ENCODE measurements around the gene ANKS6. TPM values are rescaled to one million over a fixed set of nuclear protein-coding genes. Genes with fewer than 3 reads are reported as not detected.

ANKS6 gene
- total and polyA plus RNA-seq, 7 donors = 2.5 to 6.2 (median 4.7) TPM

- ATAC-seq (no peak), DNase-seq (no peak)
- no peak overlapping the region for H3K4me3 ChIP-seq
- intact Hi-C loops (cut with DNase I) = no loop called here
- TF ChIP-seq CTCF (IDR thresholded peaks at IDR 0.05) = no peak
- H3K27ac ChIP-seq = no peak overlapping the region
- WGBS, 3 donors = 90 to 93% (median 92%) methylated on average over 9 of the region's 9 CpGs
- no peaks in the 10 kb centered on the region for H3K9me3 ChIP-seq
- H3K27me3 ChIP-seq (ENCODE audit: insufficient read depth in 3 of 3, low read length in 2 of 3) = no peaks in the 10 kb centered on the region
- peaks cover 0 to 26% of the 10 kb centered on the region in 2 donors for H3K36me3 ChIP-seq (ENCODE audit: insufficient read depth in 1 of 2, low read depth in 1 of 2)
- H3K4me1 ChIP-seq = no peaks in the 10 kb centered on the region
These were observed 63.6 kb downstream of the ANKS6 start for GRCh38 chr9:98732801-98733200.

DNA sequence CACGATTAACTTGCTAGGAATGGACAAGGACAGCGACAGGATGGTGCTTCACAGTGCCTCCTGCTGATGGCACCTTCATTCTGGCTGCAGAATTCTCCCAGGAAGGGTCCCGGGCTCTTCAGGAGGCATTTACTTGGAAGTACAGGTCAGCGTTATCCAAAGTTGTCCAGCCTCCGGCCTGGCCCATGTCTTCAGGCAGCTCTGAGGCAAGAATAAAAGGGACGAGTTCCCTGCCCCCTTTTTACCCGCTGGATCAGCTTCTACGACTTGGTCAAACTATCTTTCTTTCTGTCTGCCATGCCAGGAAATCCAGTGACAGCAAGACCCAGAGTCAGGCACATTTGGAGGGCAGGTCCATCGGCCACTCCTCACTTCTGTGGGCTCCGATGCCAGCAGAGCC, 64.3 kb downstream of the ANKS6 start:
- peaks cover 0 to 24% of the 10 kb centered on the region in 2 donors for H3K36me3 ChIP-seq (ENCODE audit: insufficient read depth in 1 of 2, low read depth in 1 of 2)
- DNase-seq (no peak), ATAC-seq (no peak)
- no peaks in the 10 kb centered on the region for H3K9me3 ChIP-seq
- intact Hi-C loops (cut with DNase I) = no loop called here
- WGBS, 3 donors = 84 to 88% (median 86%) methylated on average over 10 of the region's 10 CpGs
- no peak overlapping the region for H3K4me3 ChIP-seq
- no peaks in the 10 kb centered on the region for H3K4me1 ChIP-seq
- H3K27ac ChIP-seq = no peak overlapping the region
- TF ChIP-seq CTCF (IDR thresholded peaks at IDR 0.05) = no peak
- no peaks in the 10 kb centered on the region for H3K27me3 ChIP-seq (ENCODE audit: insufficient read depth in 3 of 3, low read length in 2 of 3)

DNA sequence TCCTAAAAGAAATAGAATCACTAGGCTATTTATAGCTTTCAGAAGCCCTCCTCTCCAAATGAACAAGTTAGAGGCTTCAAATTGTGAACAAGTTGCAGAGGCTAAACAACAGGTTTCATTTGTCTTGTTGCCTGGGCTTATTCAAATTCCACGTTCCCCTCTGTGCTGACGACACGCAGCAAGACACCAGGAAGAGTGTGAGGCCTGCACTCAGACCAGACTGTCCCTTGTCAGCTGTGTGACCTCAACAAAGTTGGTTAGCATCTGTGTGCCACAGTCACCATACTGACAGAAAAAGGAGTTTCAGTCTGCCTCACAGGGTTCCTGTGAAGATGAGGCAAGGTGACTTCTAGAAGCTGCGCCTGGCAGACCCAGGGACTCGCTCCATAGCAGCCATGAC, 65.5 kb downstream of the ANKS6 start:
- intact Hi-C loops (cut with DNase I) = no loop called here
- no peak overlapping the region for H3K27ac ChIP-seq
- 70 to 83% (median 73%) methylated on average over 5 of the region's 5 CpGs for WGBS, 3 donors

GRCh38 chr9:98728500-98728899, 67.9 kb downstream of the ANKS6 start:
- H3K27me3 ChIP-seq (ENCODE audit: insufficient read depth in 3 of 3, low read length in 2 of 3) = peaks cover 0 to 5% (median 0%) of the 10 kb centered on the region in 3 donors
- ATAC-seq (no peak), DNase-seq (no peak)
- H3K4me1 ChIP-seq = no peaks in the 10 kb centered on the region
- H3K9me3 ChIP-seq = no peaks in the 10 kb centered on the region
- no peak overlapping the region for H3K4me3 ChIP-seq
- 87% methylated on average over 11 of the region's 11 CpGs for WGBS, 3 donors
- H3K36me3 ChIP-seq (ENCODE audit: insufficient read depth in 1 of 2, low read depth in 1 of 2) = peaks cover 0 to 2% of the 10 kb centered on the region in 2 donors
- intact Hi-C loops (cut with DNase I) = no loop called here
- no peak for TF ChIP-seq CTCF (IDR thresholded peaks at IDR 0.05)
- H3K27ac ChIP-seq = no peak overlapping the region

More for the DNA sequence above, 65.5 kb downstream of the ANKS6 start:
- ATAC-seq (no peak), DNase-seq (no peak)
- Histone ChIP-seq H3K9me3 (no peaks in the 10 kb centered on the region), H3K27me3 (ENCODE audit: insufficient read depth in 3 of 3, low read length in 2 of 3) (no peaks in the 10 kb centered on the region), H3K36me3 (ENCODE audit: insufficient read depth in 1 of 2, low read depth in 1 of 2) (peaks cover 0 to 13% of the 10 kb centered on the region in 2 donors), H3K4me1 (no peaks in the 10 kb centered on the region), H3K4me3 (no peak overlapping the region)
- no peak for TF ChIP-seq CTCF (IDR thresholded peaks at IDR 0.05)

GRCh38 chr9:98727428-98727827, 68.9 kb downstream of the ANKS6 start:
- Histone ChIP-seq H3K27me3 (ENCODE audit: insufficient read depth in 3 of 3, low read length in 2 of 3) (peaks cover 0 to 6% (median 0%) of the 10 kb centered on the region in 3 donors), H3K27ac (no peak overlapping the region), H3K4me1 (no peaks in the 10 kb centered on the region), H3K9me3 (no peaks in the 10 kb centered on the region), H3K4me3 (no peak overlapping the region), H3K36me3 (ENCODE audit: insufficient read depth in 1 of 2, low read depth in 1 of 2) (no peaks in the 10 kb centered on the region)
- no peak for TF ChIP-seq CTCF (IDR thresholded peaks at IDR 0.05)
- DNase-seq = no peak
- ATAC-seq = no peak
- WGBS, 3 donors = 46 to 62% (median 46%) methylated on average over 7 of the region's 7 CpGs
- intact Hi-C loops (cut with DNase I) = no loop called here
